Measurements from ENCODE around the gene PSMB7. TPM values are rescaled to one million over a fixed set of nuclear protein-coding genes. Genes with fewer than 3 reads are reported as not detected.

The PSMB7 gene
- total and polyA plus RNA-seq, 2 donors (not counting 1 experiment from before 2014, with no cell fraction given): 69.5 to 73.1 TPM

DNA sequence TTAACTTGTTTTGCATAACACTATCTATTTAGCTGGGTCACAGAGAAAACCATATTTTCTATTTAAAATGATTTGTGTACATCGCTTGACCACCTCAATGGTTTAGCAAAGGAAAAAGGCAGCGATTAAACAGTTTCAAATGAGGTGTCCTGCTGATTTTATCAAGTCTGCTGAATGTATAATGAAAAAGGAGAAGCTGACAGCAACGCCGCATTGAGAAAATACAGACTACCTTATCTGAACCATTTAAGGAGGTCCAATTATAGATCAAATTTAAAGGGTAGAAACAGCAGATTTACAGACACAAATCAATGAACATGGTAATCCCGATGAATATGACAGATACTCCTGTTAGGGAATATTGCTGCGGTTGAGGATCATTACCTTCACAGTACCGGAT is 29.6 kb downstream of the PSMB7 start:
- POLR2A ChIA-PET: interaction anchor here (0.6 kb wide), 1 partner anchor 846 kb away, joined by 3 read pairs; no protein-coding TSS in a partner anchor
- Histone ChIP-seq H3K4me3 (ENCODE audit: control extremely low read depth in 1 of 5, extremely low read depth in 1 of 5, insufficient read depth in 1 of 5, low read depth in 2 of 5, low read length in 4 of 5) (no peak overlapping the region), H3K9me3 (ENCODE audit: control extremely low read depth in 1 of 3, control insufficient read depth in 2 of 3, insufficient read depth in 1 of 3, low read length in 2 of 3) (no peaks in the 10 kb centered on the region), H3K27me3 (replicated peaks in 1 of 4; ENCODE audit: control extremely low read depth in 1 of 4, control insufficient read depth in 3 of 4, insufficient read depth in 4 of 4, low read length in 3 of 4) (no peaks in the 10 kb centered on the region), H4K20me1 (ENCODE audit: control insufficient read depth, insufficient read depth, low read length, poor library complexity, severe bottlenecking) (peaks cover 49% of the 10 kb centered on the region), H3K9ac (ENCODE audit: low read length) (no peak overlapping the region), H3K4me2 (replicated peaks; ENCODE audit: low read depth, low read length, poor library complexity, severe bottlenecking) (no peak overlapping the region), H3K79me2 (ENCODE audit: control insufficient read depth, insufficient read depth, low read length) (peaks cover 71% of the 10 kb centered on the region), H3K4me1 (ENCODE audit: control insufficient read depth in 2 of 2, insufficient read depth in 2 of 2, low read length in 2 of 2) (no peaks in the 10 kb centered on the region), H2AFZ (ENCODE audit: insufficient read depth, low read depth, low read length, poor library complexity, severe bottlenecking) (no peak overlapping the region), H3K27ac (ENCODE audit: low read length in 2 of 2) (no peak overlapping the region), H3K36me3 (replicated peaks in 1 of 2; ENCODE audit: control extremely low read depth in 1 of 2, control insufficient read depth in 1 of 2, extremely low read depth in 1 of 2, insufficient read depth in 2 of 2, low read length in 1 of 2) (peaks cover 7 to 30% of the 10 kb centered on the region in 2 experiments)
- DNase-seq (no peak), ATAC-seq (ENCODE audit: low read depth) (no peak)
- no peak overlapping the region for H3K27ac Mint-ChIP-seq
- WGBS (ENCODE audit: insufficient coverage): 94% methylated on average over 2 of the region's 7 CpGs
- peaks cover 27% of the 10 kb centered on the region for H3K4me1 Mint-ChIP-seq
- CTCF ChIA-PET: interaction anchor here (1.8 to 5.5 kb wide), 3 partner anchors 60 to 259 kb away, joined by 7 to 54 read pairs (median 9); no protein-coding TSS in a partner anchor
- H3K9me3 Mint-ChIP-seq (ENCODE audit: insufficient read depth): no peaks in the 10 kb centered on the region
- H3K4me3 Mint-ChIP-seq: no peak overlapping the region
- H3K27me3 Mint-ChIP-seq: no peaks in the 10 kb centered on the region
- TF ChIP-seq EZH2 (IDR thresholded peaks at IDR 0.05; ENCODE audit: borderline replicate concordance, insufficient read depth, low read depth, low read length, poor library complexity, severe bottlenecking): no peak
- TF ChIP-seq, protein P1, sequence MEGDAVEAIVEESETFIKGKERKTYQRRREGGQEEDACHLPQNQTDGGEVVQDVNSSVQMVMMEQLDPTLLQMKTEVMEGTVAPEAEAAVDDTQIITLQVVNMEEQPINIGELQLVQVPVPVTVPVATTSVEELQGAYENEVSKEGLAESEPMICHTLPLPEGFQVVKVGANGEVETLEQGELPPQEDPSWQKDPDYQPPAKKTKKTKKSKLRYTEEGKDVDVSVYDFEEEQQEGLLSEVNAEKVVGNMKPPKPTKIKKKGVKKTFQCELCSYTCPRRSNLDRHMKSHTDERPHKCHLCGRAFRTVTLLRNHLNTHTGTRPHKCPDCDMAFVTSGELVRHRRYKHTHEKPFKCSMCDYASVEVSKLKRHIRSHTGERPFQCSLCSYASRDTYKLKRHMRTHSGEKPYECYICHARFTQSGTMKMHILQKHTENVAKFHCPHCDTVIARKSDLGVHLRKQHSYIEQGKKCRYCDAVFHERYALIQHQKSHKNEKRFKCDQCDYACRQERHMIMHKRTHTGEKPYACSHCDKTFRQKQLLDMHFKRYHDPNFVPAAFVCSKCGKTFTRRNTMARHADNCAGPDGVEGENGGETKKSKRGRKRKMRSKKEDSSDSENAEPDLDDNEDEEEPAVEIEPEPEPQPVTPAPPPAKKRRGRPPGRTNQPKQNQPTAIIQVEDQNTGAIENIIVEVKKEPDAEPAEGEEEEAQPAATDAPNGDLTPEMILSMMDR (IDR thresholded peaks at IDR 0.05): no peak
- intact Hi-C loops (cut with micrococcal nuclease): no loop called here

DNA sequence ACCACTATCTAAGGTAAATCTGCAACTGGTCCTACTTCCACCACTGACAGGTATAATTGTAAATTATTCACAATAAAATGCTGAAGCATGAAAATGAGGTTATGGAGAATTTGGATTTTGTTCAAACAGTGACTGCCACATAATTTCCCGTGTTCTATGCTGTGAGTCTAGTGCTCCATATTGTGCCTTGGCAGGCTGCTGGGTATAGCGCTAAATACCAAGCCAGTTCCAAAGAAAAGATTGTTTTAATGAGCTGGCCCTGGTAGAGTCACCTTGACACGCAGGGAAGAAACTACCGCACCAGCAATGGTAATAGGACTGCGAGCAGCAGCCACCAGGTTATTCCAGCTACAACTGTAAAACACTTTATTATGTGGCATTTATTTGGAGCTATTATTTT is 30.4 kb downstream of the PSMB7 start:
- H3K9ac ChIP-seq (ENCODE audit: low read length): no peak overlapping the region
- ChIA-PET CTCF (interaction anchor here (1.3 to 2.2 kb wide), 2 partner anchors 10 to 258 kb away, joined by 3 to 7 read pairs; no protein-coding TSS in a partner anchor), POLR2A (interaction anchor here (0.6 kb wide), 1 partner anchor 845 kb away, joined by 3 read pairs; no protein-coding TSS in a partner anchor)
- H3K4me1 ChIP-seq (ENCODE audit: control insufficient read depth in 2 of 2, insufficient read depth in 2 of 2, low read length in 2 of 2): no peaks in the 10 kb centered on the region
- H3K79me2 ChIP-seq (ENCODE audit: control insufficient read depth, insufficient read depth, low read length): peaks cover 70% of the 10 kb centered on the region
- Mint-ChIP-seq H3K27me3 (no peaks in the 10 kb centered on the region), H3K27ac (no peak overlapping the region), H3K4me1 (peaks cover 24% of the 10 kb centered on the region), H3K9me3 (ENCODE audit: insufficient read depth) (no peaks in the 10 kb centered on the region), H3K4me3 (no peak overlapping the region)
- 100% methylated on average over 2 of the region's 5 CpGs for WGBS (ENCODE audit: insufficient coverage)
- no peak overlapping the region for H2AFZ ChIP-seq (ENCODE audit: insufficient read depth, low read depth, low read length, poor library complexity, severe bottlenecking)
- TF ChIP-seq EZH2 (IDR thresholded peaks at IDR 0.05; ENCODE audit: borderline replicate concordance, insufficient read depth, low read depth, low read length, poor library complexity, severe bottlenecking): no peak
- TF ChIP-seq, protein P1 (IDR thresholded peaks at IDR 0.05): no peak
- DNase-seq: no peak
- no peaks in the 10 kb centered on the region for H3K27me3 ChIP-seq (replicated peaks in 1 of 4; ENCODE audit: control extremely low read depth in 1 of 4, control insufficient read depth in 3 of 4, insufficient read depth in 4 of 4, low read length in 3 of 4)
- H3K4me2 ChIP-seq (replicated peaks; ENCODE audit: low read depth, low read length, poor library complexity, severe bottlenecking): no peak overlapping the region
- no peak overlapping the region for H3K27ac ChIP-seq (ENCODE audit: low read length in 2 of 2)
- no peak overlapping the region for H3K4me3 ChIP-seq (ENCODE audit: control extremely low read depth in 1 of 5, extremely low read depth in 1 of 5, insufficient read depth in 1 of 5, low read depth in 2 of 5, low read length in 4 of 5)
- peaks cover 52% of the 10 kb centered on the region for H4K20me1 ChIP-seq (ENCODE audit: control insufficient read depth, insufficient read depth, low read length, poor library complexity, severe bottlenecking)
- no peaks in the 10 kb centered on the region for H3K9me3 ChIP-seq (ENCODE audit: control extremely low read depth in 1 of 3, control insufficient read depth in 2 of 3, insufficient read depth in 1 of 3, low read length in 2 of 3)
- H3K36me3 ChIP-seq (replicated peaks in 1 of 2; ENCODE audit: control extremely low read depth in 1 of 2, control insufficient read depth in 1 of 2, extremely low read depth in 1 of 2, insufficient read depth in 2 of 2, low read length in 1 of 2): peaks cover 7 to 34% of the 10 kb centered on the region in 2 experiments
- intact Hi-C loops (cut with micrococcal nuclease): no loop called here
- no peak for ATAC-seq (ENCODE audit: low read depth)

Data from B cell (primary cell).